Colonic mucosa (tissue), 4 donors: ENCODE results near the gene ABCA7. TPM values are rescaled to one million over a fixed set of nuclear protein-coding genes. Genes with fewer than 3 reads are reported as not detected.

ENCODE experiments used
- DNase-seq: peaks from one replicate; pipeline ENCODE4 v3.0.0-alpha.2; 2020
- H3K27ac ChIP-seq: fragments of 200-600 bp; one replicate; pipeline ENCODE4 v1.8.0; 2021
- H3K27me3 ChIP-seq: fragments of 200-600 bp; one replicate; pipeline ENCODE4 v1.8.0; 2021
- H3K36me3 ChIP-seq: fragments of 200-600 bp; one replicate; pipeline ENCODE4 v1.8.0; 2021
- H3K4me1 ChIP-seq: fragments of 200-600 bp; one replicate; pipeline ENCODE4 v1.8.0; 2021; ENCODE audit warnings: mild to moderate bottlenecking
- H3K4me3 ChIP-seq: fragments of 200-600 bp; one replicate; pipeline ENCODE4 v1.8.0; 2021
- H3K9ac ChIP-seq, 2 donors: one replicate each; pipeline ENCODE4 v1.7.0; 2013; ENCODE audit warnings: control low read depth in 2 of 2, low read depth in 2 of 2, low read length in 2 of 2
- H3K9me3 ChIP-seq: fragments of 200-600 bp; one replicate; pipeline ENCODE4 v1.8.0; 2021
- intact Hi-C: fragments of 100-400 bp; cut with DNase I; formaldehyde crosslinking; loops from one replicate; pipeline ENCODE4 v1.14.1; 2022
- total RNA-seq, 2 donors: library from RNA; stranded (reverse); fragmentation: NEBNext Ultra II Directional in 1 of 2; extraction: Animal tissue kit (Norgen Biotek cat#: 25700) in 1 of 2; gene quantifications; one replicate each; pipeline ENCODE4 v1.2.1, GENCODE V29; 2021
- TF ChIP-seq, protein P1 (sequence below): fragments of 200-600 bp; IDR thresholded peaks from one replicate; pipeline ENCODE4 v1.8.0; 2022; ENCODE audit warnings: antibody characterized with exemption, mild to moderate bottlenecking
- donor health status: healthy.
- donor health status: DM: no; HTN: no; CAD: no.
- donor health status: DM: no; HTN: no; CAD: no.

Gene ABCA7
- total RNA-seq, 2 donors from 2014 or later: 23.9 to 31.6 TPM

DNA sequence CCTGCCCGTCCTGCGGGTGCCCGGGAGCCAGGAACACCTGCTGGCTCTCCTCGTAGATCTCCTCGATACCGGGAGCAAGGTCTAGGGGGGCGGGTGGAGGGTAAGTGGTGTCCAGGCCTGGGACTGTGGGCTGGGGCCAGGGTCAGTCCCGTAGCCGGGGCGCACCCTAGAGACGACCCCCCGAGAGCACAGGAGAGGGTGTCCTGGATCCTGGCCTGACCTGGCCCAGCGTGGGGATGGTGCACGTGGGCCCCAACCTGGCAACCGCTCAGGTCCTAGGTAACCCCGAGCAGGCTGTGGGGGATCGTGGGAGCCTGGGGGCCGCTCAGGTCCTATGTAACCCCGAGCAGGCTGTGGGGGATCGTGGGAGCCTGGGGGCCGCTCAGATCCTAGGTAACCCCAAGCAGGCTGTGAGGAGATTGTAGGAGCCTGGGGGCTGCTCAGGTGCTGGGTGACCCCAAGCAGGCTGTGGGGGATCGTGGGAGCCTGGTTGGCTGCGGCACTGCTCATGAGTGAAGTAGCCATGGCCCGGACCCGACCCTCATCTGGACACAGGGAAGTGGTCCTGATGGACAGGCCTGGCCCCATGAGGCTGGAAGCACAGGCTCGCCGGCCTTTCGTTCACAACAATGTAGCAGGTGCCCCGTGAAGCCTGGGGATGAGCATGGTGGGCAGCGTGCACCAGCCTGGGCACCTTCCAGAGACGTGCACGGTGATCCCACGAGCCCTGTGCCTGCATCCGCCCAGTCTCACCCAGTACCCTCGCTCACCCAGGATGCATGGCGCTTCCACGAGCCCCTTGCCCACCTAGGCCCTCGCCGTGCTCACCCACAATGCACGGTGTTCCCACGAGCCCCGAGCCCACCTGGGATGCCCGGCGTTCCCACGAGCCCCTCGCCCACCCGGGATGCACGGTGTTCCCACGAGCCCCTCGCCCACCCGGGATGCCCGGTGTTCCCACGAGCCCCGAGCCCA lies 70.1 kb downstream of the ABCA7 start:
- no peak overlapping the region for H3K27ac ChIP-seq
- no peak overlapping the region for H3K9ac ChIP-seq
- no peak overlapping the region for H3K4me3 ChIP-seq
- H3K9me3 ChIP-seq: no peaks in the 10 kb centered on the region
- H3K36me3 ChIP-seq: peaks cover 32% of the 10 kb centered on the region
- DNase-seq: no peak
- TF ChIP-seq, protein P1, sequence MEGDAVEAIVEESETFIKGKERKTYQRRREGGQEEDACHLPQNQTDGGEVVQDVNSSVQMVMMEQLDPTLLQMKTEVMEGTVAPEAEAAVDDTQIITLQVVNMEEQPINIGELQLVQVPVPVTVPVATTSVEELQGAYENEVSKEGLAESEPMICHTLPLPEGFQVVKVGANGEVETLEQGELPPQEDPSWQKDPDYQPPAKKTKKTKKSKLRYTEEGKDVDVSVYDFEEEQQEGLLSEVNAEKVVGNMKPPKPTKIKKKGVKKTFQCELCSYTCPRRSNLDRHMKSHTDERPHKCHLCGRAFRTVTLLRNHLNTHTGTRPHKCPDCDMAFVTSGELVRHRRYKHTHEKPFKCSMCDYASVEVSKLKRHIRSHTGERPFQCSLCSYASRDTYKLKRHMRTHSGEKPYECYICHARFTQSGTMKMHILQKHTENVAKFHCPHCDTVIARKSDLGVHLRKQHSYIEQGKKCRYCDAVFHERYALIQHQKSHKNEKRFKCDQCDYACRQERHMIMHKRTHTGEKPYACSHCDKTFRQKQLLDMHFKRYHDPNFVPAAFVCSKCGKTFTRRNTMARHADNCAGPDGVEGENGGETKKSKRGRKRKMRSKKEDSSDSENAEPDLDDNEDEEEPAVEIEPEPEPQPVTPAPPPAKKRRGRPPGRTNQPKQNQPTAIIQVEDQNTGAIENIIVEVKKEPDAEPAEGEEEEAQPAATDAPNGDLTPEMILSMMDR: no peak
- intact Hi-C loops: loop anchor here (5.0 kb wide), 1 partner anchor 82 kb away; no protein-coding TSS in a partner anchor
- peaks cover 28% of the 10 kb centered on the region for H3K4me1 ChIP-seq
- H3K27me3 ChIP-seq: no peaks in the 10 kb centered on the region

DNA sequence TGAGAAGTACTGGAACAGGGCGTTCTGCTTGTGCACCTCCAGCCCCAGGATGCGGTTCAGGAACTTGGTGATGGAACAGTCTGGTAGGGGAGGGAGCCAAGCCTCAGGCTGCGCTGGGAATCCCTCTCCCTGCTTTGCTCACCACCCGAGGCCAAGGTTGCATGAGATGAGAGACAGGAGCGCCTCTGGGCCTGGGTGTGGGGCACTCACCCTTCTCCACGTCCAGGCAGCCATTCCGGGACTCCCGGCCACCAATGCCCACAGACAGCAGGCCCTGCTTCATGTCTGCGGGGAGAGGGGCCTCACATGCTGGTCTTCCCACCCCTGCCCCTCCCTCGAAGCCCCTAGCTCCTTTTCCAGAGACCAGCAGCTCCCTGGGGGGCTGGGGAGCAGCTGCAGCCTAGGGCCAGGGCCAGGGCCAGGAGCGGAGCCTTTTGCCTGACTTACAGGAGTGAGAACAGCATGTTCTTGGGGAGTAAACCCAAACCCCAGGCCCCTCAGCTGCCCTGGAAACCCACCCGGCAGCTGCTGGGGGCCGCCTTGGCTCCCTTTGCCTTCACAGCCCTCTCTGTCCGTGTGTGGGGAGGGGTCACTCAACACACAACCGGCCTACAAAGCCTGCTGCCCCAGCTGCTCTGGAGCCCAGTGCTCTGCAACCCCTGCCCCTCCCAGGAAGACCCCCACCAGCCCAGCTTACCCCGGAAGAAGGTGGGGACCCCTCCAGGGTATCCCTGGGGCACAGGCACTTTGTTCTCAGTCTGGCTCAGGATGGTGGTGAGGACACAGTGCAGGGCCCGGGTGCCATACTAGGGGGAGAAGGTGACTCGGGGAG lies 71.1 kb downstream of the ABCA7 start:
- Histone ChIP-seq H3K27me3 (no peaks in the 10 kb centered on the region), H3K4me1 (peaks cover 22% of the 10 kb centered on the region), H3K36me3 (peaks cover 32% of the 10 kb centered on the region), H3K9ac (no peak overlapping the region), H3K9me3 (no peaks in the 10 kb centered on the region), H3K4me3 (no peak overlapping the region), H3K27ac (no peak overlapping the region)
- intact Hi-C loops: loop anchor here (5.0 kb wide), 1 partner anchor 81 kb away; no protein-coding TSS in a partner anchor
- no peak for DNase-seq
- TF ChIP-seq, protein P1: no peak

DNA sequence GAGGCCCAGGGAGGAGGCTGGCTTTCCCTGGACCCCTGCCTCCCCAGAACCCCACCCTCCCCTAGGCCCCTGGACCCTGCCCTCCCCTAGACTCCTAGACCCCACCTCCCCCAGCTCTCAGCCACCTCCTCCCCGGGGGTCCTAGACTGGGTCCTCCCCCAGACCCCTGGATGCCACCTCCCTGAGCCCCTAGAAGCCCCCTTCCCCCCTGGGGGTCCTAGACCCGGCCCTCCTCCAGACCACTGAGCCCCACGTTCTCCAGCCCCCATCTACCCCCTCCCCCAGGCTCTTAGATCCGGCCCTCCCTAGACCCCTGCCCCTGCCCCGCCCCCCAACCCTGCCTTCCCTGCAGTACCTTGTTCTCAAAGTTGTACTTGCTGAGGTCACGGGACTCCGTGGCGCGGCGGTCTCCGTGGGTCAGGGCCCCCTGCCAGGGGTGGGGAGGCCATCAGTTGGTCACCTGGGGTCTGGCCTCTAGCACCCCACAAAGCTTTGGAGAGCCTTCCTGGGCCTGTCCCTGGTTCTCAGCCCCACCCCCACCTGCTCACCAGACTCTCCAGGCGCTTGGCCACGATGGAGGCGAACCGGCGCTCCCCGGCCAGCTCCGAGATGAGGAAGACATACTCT lies 71.8 kb downstream of the ABCA7 start:
- Histone ChIP-seq H3K4me1 (peaks cover 22% of the 10 kb centered on the region), H3K9me3 (no peaks in the 10 kb centered on the region), H3K36me3 (peaks cover 33% of the 10 kb centered on the region), H3K27me3 (no peaks in the 10 kb centered on the region), H3K27ac (no peak overlapping the region), H3K9ac (no peak overlapping the region), H3K4me3 (no peak overlapping the region)
- TF ChIP-seq, protein P1: no peak
- DNase-seq: no peak
- intact Hi-C loops: loop anchor here (5.0 kb wide), 1 partner anchor 81 kb away; no protein-coding TSS in a partner anchor

DNA sequence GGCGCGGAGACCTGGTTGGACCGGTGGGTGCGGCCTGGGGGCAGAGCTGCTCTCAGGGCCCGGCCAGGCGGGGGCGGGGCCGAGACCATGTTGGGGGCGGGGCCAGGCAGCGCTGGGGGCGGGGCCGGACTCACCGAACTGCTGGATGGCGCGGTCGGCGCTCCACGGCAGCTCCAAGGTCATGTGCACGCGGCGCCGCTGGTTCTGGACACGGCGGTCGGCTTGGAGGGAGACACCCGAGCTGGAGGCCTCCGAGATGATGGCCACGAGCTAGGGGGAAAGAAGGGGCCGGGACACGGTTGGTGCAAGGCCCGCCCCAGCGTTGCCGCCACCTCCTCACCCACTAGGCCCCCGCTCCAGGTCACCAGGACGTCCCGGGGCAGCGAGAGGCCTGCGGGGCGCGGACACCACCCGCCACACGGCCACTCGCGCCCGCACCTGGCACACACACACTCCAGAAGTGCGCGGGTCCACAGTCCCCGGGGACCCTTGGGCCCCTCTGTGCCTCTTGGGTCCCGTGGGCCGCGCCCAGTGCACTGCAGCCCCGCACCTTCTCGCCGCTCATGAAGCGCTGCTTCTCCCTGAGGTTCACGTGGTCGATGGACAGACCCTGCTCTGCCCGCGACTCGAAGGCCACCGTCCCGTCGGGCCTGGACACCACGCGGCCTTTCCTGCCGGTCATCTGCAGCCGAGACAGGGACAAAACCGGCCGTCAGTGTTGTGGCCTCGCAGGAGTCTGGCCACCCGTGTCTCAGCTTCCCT lies 72.5 kb downstream of the ABCA7 start:
- H3K9me3 ChIP-seq: no peaks in the 10 kb centered on the region
- H3K4me1 ChIP-seq: peaks cover 19% of the 10 kb centered on the region
- peaks cover 33% of the 10 kb centered on the region for H3K36me3 ChIP-seq
- H3K4me3 ChIP-seq: no peak overlapping the region
- TF ChIP-seq, protein P1: no peak
- peak; percentile 93 for DNase-seq
- H3K27me3 ChIP-seq: no peaks in the 10 kb centered on the region
- peak overlapping the region; percentile 24 to 32 for H3K9ac ChIP-seq
- intact Hi-C loops: loop anchor here (5.0 kb wide), 1 partner anchor 80 kb away; no protein-coding TSS in a partner anchor
- peak overlapping the region; percentile 52 for H3K27ac ChIP-seq
